Peyer's patch (tissue), 4 donors: ENCODE results near the gene POMGNT2. TPM values are rescaled to one million over a fixed set of nuclear protein-coding genes. Genes with fewer than 3 reads are reported as not detected.

Experiments
- DNase-seq, 3 donors: peaks; one replicate each; pipeline ENCODE4 v3.0.0-alpha.2; 2017 to 2019
- H3K27ac ChIP-seq, 4 donors: fragments of 200-600 bp; sonication (generic); one replicate each; pipeline ENCODE4 v1.5.1; 2016 to 2019
- H3K27me3 ChIP-seq, 2 donors: fragments of 200-600 bp; sonication (generic); one replicate each; pipeline ENCODE4 v1.5.1; 2019
- H3K36me3 ChIP-seq, 3 donors: fragments of 200-600 bp; sonication (generic); one replicate each; pipeline ENCODE4 v1.5.1; 2016 to 2019
- H3K4me1 ChIP-seq, 4 donors: fragments of 200-600 bp; sonication (generic); one replicate each; pipeline ENCODE4 v1.5.1; 2016 to 2019
- H3K4me3 ChIP-seq, 4 donors: fragments of 200-600 bp; sonication (generic); 1 replicate in 3 of 4; 2 replicates in 1 of 4; pipeline ENCODE4 v1.5.1; 2016 to 2019; ENCODE audit warnings: mild to moderate bottlenecking in 1 of 4
- H3K9me3 ChIP-seq, 4 donors: fragments of 200-600 bp; sonication (generic); one replicate each; pipeline ENCODE4 v1.5.1; 2016 to 2019; ENCODE audit warnings: mild to moderate bottlenecking in 1 of 4
- POLR2A ChIP-seq, 2 donors: fragments of 450-650 bp; IDR thresholded peaks; one replicate each; pipeline ENCODE4 v1.5.1; 2017; ENCODE audit warnings: antibody characterized with exemption in 2 of 2, mild to moderate bottlenecking in 2 of 2, moderate library complexity in 2 of 2
- total RNA-seq, 4 donors: library from RNA; depleted of rRNA; stranded (reverse); fragments of >200 nt; gene quantifications; one replicate each; pipeline ENCODE4 v1.1.0, GENCODE V29; 2016
- TF ChIP-seq, protein P1 (sequence below), 6 experiments: fragments of 450-650 bp in 4 of 6; fragments of 200-600 bp in 2 of 6; sonication (generic) in 1 of 6; IDR thresholded peaks; one replicate each; pipeline ENCODE4 v1.5.1; 2017 to 2019; ENCODE audit warnings: antibody characterized with exemption in 6 of 6, mild to moderate bottlenecking in 3 of 6, moderate library complexity in 1 of 6

The POMGNT2 gene
- total RNA-seq, 4 donors from 2014 or later = 4.1 to 11.8 (median 7.1) TPM

DNA sequence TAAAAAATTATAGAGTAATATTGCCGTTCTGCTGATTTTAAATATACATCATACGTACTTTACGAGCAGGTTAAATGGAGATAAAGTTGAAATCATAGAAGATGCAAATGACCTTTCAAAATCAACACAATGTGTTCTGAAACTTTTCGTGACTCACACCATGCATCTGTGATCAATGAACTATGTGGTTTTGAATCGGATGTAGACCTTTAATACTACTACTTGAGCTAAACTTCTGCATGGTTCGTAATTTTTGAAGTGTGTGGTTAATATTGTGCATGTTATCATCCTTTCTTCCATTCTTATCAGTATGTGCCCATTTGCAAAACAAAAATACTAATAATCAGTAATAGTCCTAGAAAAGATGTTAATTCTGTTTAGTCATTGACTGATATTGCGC, 67.9 kb downstream of the POMGNT2 start:
- H3K36me3 ChIP-seq = no peaks in the 10 kb centered on the region
- no peak for TF ChIP-seq POLR2A (IDR thresholded peaks at IDR 0.05)
- TF ChIP-seq, protein P1, sequence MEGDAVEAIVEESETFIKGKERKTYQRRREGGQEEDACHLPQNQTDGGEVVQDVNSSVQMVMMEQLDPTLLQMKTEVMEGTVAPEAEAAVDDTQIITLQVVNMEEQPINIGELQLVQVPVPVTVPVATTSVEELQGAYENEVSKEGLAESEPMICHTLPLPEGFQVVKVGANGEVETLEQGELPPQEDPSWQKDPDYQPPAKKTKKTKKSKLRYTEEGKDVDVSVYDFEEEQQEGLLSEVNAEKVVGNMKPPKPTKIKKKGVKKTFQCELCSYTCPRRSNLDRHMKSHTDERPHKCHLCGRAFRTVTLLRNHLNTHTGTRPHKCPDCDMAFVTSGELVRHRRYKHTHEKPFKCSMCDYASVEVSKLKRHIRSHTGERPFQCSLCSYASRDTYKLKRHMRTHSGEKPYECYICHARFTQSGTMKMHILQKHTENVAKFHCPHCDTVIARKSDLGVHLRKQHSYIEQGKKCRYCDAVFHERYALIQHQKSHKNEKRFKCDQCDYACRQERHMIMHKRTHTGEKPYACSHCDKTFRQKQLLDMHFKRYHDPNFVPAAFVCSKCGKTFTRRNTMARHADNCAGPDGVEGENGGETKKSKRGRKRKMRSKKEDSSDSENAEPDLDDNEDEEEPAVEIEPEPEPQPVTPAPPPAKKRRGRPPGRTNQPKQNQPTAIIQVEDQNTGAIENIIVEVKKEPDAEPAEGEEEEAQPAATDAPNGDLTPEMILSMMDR (IDR thresholded peaks at IDR 0.05) = no peak
- no peaks in the 10 kb centered on the region for H3K27me3 ChIP-seq
- H3K4me3 ChIP-seq = no peak overlapping the region
- no peaks in the 10 kb centered on the region for H3K4me1 ChIP-seq
- no peak for DNase-seq
- no peaks in the 10 kb centered on the region for H3K9me3 ChIP-seq
- no peak overlapping the region for H3K27ac ChIP-seq

DNA sequence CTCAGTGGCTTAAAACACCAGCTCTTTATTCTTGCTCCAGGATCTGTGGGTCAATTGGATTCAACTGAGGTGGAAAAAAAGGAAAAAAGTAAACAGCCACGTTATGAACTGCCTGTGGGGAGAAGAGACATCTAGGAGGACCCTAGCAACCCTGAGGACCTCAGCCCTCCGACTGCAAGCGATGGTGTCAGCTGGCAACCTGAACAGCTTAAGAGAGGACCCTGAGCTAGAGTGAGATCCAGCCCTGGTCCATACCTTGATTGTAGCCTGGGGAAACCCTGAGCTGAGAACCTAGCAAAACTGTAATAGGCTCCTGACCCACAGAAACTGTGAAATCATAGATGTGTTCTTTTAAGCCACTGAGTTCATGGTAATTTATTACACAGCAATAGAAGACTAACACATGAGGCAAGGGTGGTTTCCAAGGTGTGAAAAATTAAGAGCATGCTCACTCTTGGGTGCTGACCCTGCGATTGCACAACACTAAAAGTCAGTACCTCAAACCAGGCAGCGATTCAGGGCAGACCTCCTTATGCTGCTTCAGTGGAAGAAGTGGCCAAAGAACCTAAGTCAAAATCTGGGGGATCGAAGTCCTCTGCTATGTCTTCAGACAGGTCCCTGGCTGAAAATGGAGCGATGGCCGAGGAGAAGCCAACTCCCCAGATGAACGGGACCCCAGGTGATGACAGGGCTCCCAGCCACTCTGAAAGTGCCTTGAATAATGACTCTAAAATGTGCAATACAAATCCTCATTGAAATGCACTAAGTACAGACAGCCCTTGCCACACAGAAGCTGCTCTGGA, 69.1 kb downstream of the POMGNT2 start:
- no peaks in the 10 kb centered on the region for H3K9me3 ChIP-seq
- no peaks in the 10 kb centered on the region for H3K27me3 ChIP-seq
- H3K4me3 ChIP-seq = no peak overlapping the region
- no peak for DNase-seq
- H3K4me1 ChIP-seq = no peaks in the 10 kb centered on the region
- TF ChIP-seq, protein P1 (IDR thresholded peaks at IDR 0.05) = no peak
- TF ChIP-seq POLR2A (IDR thresholded peaks at IDR 0.05) = no peak
- H3K27ac ChIP-seq = no peak overlapping the region
- H3K36me3 ChIP-seq = no peaks in the 10 kb centered on the region

DNA sequence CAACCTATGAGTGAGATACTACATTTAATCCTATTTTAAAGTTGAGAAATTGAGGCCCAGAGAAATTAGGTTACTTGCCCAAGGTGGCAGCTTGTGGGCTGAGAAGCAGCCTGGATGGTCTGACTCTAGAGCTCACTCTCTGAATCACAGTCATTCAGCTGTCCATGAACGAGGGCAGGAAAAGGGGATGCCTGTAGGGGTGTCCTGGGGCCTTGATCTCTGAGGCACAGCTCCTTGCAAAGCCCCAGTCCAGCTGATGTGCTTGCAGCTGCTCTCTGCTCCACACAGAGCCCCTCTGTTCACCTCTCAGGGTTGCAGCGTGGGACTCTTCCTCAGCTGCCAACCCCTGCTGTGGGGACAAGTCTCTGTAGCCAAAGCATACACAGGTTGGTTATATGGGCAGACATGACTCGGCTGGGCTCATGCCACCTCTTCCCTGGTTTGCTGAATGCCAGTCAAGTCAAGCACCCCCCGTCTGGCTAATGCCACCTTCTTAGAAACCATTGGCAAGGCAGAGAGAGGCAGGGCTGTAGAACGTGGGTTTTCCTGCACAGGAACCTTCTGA, 70.0 kb downstream of the POMGNT2 start:
- no peaks in the 10 kb centered on the region for H3K27me3 ChIP-seq
- H3K27ac ChIP-seq = no peak overlapping the region
- H3K4me1 ChIP-seq = no peaks in the 10 kb centered on the region
- no peak for DNase-seq
- TF ChIP-seq POLR2A (IDR thresholded peaks at IDR 0.05) = no peak
- TF ChIP-seq, protein P1 (IDR thresholded peaks at IDR 0.05) = no peak
- H3K9me3 ChIP-seq = no peaks in the 10 kb centered on the region
- no peaks in the 10 kb centered on the region for H3K36me3 ChIP-seq
- H3K4me3 ChIP-seq = no peak overlapping the region

DNA sequence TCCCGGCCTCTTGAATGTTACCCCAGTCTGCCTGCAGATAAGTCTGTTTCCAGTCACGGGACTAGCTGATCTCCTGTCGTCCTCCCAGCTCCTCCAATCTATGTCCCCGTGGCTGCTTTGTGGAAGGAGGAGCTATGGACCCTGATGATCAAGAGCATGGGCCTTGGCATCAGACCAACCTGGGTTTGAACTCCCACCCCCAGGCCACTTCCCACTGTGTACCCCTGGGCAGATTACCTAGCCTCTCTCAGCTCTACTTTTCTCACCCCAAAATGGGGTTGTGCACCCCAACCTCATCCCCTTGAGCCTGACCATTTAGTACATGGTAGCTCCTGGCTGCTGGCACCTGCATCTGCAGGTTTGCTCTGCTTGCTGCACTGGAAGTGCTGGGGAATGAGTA, 71.0 kb downstream of the POMGNT2 start:
- DNase-seq = no peak
- Histone ChIP-seq H3K9me3 (no peaks in the 10 kb centered on the region), H3K4me3 (no peak overlapping the region), H3K36me3 (no peaks in the 10 kb centered on the region), H3K4me1 (no peaks in the 10 kb centered on the region), H3K27me3 (no peaks in the 10 kb centered on the region), H3K27ac (no peak overlapping the region)
- no peak for TF ChIP-seq POLR2A (IDR thresholded peaks at IDR 0.05)

DNA sequence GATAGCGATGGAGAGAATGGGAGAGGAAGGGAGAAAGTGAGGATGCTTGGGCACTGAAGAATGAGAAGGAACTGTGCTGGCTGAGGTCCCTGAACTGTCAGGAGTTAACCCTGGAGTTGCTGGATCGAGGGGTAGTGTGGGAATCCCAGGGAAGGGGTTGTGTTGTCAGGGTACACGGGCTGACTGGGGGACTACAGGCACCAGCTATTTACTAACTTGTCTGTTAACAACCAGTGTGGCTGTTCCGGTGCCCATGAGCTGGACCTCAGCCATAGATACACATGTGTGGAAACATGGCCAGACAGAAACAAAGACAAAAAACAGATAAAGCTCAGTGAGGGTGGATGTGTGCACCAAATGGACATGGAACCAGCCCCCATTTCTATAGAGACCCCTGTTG, 71.7 kb downstream of the POMGNT2 start:
- no peaks in the 10 kb centered on the region for H3K27me3 ChIP-seq
- no peaks in the 10 kb centered on the region for H3K9me3 ChIP-seq
- H3K36me3 ChIP-seq = no peaks in the 10 kb centered on the region
- no peak overlapping the region for H3K4me3 ChIP-seq
- TF ChIP-seq POLR2A (IDR thresholded peaks at IDR 0.05) = no peak
- TF ChIP-seq, protein P1 (IDR thresholded peaks at IDR 0.05) = no peak
- no peaks in the 10 kb centered on the region for H3K4me1 ChIP-seq
- no peak for DNase-seq
- H3K27ac ChIP-seq = no peak overlapping the region
